Hematopoietic multipotent progenitor cell treated with erythropoietin and hydrocortisone succinate and interleukin-3 and kit ligand, for 6 days (in vitro differentiated cells): Measurements from ENCODE around the gene GABBR2.
A peak's percentile ranks its signal among the peaks of the same experiment; 100 is the strongest.
"Not testable (repeated sequence)": the region's sequence is repeated elsewhere in the genome, so short reads cannot be mapped to it uniquely, and the experiment has no call there.

Source experiments
- DNase-seq: peaks from one replicate; pipeline ENCODE4 v3.0.0-alpha.2; 2015

GABBR2 gene

DNA sequence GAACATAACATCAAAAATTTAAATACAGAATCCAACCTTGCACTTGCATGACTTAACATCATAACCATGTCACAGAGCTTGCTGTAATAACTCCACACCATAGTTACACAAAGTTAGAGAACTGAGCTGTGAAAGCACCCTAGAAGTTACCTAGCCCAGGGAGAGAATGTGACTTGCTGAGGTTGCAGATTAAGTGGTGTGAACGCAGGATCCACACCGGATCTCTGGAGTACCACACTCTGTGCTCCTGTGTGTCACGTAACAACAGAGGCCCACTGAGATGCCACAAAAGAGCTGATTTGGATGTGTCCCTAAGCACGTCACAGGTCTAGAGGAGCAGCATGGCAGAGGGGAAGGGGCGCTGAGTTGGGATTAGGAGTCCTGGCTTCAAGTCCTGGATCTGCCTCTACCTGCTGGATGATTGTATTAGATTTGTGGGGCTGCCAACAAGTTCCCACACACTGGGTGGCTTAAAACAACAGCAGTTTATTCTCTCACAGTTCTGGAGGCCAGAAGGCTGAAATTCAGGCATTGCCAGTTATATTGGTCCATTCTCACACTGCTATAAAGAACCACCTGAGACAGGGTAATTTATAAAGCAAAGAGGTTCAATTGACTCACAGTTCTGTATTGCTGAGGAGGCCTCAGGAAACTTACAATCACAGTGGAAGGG lies 240.0 kb downstream of the GABBR2 start:
- no peak for DNase-seq

DNA sequence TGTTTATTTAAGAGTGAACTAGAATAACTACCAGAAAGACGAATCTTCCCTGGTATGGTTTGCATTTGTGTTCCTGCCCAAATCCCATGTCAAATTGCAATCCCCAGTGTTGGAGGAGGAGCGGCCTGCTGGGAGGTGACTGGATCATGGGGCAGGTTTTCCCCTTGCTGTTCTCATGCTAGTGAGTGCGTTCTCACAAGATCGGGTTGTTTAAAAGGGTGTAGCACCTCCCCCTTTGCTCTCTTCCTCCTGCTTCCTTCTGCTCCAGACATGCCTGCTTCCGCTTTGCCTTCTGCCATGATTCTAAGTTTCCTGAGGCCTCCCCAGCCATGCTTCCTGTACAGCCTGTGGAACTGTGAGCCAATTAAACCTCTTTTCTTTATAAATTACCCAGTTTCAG lies 242.9 kb downstream of the GABBR2 start:
- DNase-seq: no peak

DNA sequence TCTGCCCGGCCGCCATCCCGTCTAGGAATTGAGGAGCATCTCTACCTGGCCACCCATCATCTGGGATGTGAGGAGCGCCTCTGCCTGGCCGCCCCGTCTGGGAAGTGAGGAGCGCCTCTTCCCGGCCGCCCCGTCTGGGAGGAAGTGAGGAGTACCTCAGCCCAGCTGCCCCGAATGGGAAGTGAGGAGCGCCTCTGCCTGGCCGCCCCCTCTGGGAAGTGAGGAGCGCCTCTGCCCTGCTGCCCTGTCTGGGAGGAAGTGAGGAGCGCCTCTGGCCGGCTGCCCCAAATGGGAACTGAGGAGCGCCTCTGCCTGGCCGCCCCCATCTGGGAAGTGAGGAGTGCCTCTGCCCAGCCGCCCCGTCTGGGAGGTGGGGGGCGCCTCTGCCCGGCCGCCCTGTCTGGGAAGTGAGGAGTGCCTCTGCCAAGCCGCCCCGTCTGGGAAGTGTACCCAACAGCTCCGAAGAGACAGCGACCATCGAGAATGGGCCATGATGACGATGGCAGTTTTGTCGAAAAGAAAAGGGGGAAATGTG lies 244.5 kb downstream of the GABBR2 start:
- not testable (repeated sequence) for DNase-seq

DNA sequence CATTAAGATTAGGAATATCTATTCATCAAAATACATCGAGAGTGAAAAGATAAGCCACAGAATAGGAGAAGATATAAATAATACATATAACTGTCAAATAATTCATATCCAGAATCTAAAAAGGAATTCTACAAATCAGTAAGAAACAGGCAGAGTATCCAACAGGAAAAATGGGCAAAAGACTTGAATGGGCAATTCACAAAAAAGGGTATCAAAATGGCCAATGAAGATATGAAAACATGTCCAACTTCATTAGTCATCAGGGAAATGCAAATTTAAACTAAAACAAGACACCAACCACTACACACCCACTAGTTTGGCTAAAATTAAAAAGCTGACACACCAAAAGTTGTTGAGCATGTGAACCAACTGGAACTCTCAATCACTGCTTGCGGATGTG lies 246.4 kb downstream of the GABBR2 start:
- DNase-seq: no peak

DNA sequence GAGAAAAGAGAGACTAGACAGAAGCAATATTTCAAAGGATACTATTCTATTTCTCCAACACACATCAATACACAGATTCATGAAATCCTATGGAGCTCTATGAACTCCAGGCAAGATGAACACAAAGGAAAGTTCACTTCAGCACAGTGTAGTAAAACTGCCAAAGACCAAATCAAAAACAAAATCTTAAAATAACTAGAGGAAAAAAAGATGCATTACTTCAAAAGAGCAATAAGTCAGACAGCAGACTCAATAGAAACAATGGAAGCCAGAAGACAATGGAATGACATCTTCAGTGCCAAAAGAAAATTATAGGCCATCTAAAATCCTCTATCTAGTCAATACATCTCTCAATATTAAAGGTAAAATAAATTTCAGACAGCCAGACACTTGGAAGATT lies 248.0 kb downstream of the GABBR2 start:
- DNase-seq: no peak

- DNase-seq: no peak
These were observed 250.9 kb downstream of the GABBR2 start for GRCh38 chr9:98457726-98458370.

- no peak for DNase-seq
These were observed 252.6 kb downstream of the GABBR2 start for GRCh38 chr9:98456156-98456613.

DNA sequence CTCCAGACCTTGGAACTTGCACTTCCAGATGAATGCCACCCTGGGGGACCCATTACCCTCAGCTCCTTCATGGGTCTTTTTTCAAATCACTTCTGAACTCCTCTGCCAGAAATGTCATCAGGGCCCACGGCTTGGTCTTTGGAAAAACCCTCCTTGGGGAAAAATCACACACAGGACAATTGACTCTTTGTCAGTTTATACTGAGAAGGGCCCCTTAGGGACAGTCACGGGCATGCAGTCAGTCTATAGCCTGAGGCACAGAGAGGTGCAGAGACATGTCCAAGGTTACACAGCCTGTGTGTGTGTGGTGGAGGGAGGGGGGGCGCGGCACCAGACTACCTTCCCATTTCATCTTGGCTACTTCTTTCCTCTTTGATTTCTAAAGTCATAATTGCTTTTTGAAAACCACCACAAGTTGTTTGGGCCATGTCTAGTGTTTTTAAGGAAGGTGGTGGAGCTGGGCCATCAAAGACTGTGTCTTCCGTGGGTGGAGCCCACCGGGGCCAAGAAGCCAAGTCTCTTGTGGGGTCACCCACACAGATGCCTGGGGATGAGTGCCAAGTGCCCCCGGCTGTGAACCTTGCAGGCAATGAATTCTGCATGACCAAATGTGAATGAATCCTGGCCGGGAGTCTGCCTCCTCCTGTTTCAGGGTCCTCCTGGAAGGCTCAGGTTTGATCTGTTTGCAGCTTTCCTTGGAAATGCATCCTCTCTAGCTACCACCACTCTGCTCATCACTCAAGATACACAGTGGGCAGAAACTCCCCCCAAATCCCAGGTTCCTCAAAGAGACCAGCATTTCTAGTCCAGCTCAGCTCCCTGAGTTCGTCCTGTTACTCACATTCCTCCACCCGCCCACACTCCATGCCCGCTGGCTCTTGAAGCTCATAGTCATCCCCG lies 253.2 kb downstream of the GABBR2 start:
- DNase-seq: no peak

DNA sequence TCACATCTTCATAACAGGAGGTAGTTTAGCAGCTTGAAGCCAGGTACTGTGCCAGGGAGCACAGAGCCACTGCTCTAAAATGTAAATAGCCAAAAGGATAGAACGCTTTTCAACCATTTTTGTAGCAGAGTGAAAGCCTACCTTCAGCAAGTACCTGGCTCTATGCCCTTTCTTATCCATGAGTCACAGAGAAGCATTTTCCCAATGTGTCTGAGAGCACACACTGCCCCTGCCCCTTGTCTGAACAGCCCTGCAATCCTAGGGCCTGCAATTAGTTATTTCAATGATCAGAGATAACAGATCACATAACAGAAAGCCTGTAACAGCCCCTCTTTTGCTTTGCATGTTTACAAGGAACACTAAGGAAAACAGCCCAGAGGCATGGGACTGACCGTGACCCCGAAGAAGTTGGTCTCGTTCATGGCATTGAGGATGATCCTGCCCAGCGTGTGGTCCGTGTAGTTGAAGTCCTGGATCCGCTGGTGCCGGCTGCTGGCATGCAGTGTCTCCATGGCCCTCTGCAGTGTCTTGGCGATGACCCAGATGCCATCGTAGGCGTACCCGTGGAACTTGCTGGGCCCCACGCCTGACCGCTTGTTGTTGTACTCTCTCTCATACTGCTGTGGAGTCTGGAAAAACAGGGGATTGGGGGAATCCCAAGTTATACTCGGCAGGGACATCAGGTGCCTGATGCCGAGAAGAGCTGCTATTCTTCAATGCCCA lies 255.0 kb downstream of the GABBR2 start:
- no peak for DNase-seq

DNA sequence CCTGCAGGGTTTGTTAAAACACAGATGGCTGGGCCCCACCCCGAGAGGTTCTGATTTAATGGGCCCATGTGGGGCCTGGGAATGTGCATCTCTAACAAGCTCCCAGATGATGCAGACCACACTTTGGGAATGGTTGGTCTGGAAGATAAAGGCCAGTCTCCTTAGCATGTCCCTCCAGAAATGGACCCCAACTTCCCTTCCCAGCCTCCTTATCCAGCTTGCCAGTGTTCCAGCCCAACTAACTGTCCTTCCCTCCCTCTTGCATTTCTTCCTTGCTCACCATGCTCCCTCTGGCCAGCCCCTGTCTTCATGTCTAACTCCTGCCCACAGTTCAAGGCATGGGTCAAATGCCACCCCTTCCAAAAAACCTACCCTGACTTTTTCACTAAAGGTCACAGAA lies 257.2 kb downstream of the GABBR2 start:
- no peak for DNase-seq

DNA sequence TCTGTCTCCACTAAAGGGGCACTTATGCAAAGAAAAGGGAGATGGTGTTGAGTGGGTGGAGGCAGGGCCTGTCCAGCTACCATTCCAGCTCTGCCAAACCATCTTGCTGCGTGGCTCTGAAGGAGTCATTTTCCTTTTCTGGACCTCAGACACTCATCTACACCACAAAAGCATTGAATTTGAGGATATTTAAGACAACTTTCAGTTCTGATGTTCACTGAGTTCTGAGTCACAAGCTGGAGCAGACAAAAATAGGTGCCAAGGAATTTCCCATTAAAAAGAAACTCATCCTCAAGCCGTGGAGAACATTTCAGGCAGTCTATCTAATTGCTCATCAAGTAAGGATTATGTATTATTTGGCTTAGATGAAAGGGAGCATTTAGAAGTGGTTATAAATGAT lies 258.2 kb downstream of the GABBR2 start:
- no peak for DNase-seq

- DNase-seq: no peak
These were observed 258.9 kb downstream of the GABBR2 start for GRCh38 chr9:98449871-98450270.

DNA sequence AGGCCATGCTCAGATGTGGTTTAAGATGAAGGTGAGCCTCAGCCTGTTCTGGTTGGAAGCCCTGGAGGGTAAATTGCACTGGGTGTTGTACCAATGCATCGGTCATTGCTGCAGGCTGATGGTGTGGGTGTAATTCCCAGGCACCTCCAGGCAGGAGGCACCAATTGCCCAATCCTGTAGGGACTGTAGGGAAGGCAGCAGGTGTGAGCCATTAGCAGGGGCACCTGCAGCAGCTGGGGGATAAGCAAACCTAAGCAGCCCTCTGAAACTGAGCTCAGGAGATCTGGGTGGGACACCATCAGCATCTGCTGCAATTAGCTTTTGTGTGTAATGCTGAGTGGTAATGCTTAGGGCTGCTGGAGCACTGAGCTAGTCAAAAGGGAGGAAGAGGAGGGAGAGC lies 263.2 kb downstream of the GABBR2 start:
- DNase-seq: no peak

- DNase-seq: no peak
These were observed 264.1 kb downstream of the GABBR2 start for GRCh38 chr9:98444601-98445000.

DNA sequence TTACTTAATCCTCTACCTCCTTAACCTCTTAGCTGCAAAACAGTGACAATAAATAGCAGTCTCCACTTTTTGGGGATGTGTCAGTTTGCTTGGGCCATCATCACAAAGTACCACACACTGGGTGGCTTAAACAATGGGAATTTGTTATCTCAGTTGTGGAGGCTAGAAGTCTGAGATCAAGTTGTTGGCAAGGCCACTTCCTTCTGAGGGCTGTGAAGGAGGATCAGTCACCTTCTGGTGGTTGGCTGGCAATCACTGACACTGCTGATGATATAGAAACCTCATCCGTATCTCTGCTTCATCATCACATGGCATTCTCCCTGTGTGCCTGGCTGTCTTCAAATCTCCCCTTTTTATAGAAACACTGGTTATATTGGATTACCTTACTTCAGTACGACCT lies 266.2 kb downstream of the GABBR2 start:
- DNase-seq: no peak

- DNase-seq: no peak
These were observed 266.6 kb downstream of the GABBR2 start for GRCh38 chr9:98442114-98442513.

DNA sequence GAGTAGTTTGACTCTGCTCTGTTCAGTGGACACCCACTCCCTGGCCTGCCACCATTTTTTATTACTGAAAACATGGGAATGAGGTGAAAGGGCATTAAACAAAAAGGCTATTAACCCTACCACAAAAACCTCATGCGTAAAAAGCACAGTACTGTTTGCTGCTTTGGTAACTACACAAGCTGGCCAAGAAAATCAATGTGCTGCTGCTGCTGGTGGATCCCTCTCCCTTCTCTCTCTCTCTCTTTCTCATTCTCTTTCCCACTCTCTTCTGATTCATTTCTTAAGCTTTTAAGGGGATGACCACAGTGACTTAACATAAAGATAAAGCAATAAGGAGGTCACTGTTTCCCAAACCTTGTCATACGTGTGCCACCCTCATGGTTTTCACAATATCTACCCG lies 270.1 kb downstream of the GABBR2 start:
- peak; percentile 9 for DNase-seq

GRCh38 chr9:98437458-98438034 lies 271.2 kb downstream of the GABBR2 start:
- no peak for DNase-seq

DNA sequence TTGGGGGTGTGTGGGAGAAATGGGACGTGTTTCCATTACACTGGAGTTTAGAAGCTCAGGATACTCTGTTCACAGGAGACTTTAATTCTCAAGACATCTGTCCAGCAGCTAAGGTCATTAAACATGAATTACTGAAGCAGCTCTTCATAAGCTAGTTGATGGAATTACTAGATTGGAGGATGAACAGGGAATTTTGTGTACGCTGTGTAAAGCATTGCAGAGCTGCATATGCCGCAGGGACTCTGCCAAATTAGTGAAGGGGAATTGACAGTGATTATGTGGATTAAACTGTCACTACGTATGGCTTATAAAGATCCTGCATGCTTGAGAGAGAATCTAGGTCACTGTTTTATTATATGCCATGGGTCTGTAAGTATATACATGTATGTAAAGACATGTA lies 275.8 kb downstream of the GABBR2 start:
- DNase-seq: no peak

- no peak for DNase-seq
These were observed 276.6 kb downstream of the GABBR2 start for GRCh38 chr9:98432134-98432533.

DNA sequence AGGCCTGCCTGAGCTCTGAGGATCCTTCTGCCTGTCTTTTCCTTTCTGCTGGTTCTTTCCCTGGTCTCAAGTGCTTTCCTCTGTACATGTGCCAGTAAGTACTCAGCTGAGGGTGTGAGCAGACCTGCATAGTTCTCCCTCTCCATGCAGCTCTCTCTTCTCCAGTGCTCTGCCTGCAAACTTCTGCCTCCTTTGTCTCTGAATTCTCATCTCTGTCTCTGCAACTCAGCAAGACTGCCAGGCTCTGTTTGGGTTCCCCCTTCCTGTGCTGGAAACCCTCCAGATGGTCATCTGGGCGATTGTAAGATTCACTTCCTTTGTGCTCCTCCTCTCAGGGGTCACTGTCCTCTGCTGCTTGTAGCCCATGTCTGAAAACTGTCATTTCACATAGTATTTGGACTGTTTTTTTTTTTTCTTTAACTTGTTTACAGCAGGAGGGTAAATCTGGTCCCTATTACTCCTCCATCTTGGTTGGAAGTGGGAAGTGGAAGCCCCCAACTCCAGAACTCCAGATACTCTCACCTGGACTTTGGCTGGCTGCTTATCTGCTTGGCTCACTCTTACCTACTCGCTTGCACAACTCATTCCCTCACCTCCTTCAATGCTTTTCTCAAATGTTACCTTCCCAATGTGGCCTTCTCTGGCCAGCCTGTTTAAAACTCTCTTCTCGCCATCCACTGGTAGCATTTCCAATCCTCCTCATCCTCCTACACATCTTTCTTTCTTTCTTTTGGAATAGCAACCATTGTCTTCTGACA lies 278.0 kb downstream of the GABBR2 start:
- no peak for DNase-seq

GRCh38 chr9:98429613-98430012 lies 279.1 kb downstream of the GABBR2 start:
- DNase-seq: peak; percentile 13
